Spleen (tissue), 7 donors: ENCODE measurements around the gene ACLY.

Source experiments
- POLR2A ChIP-seq, 3 donors: fragments of 450-650 bp; IDR thresholded peaks; one replicate each; pipeline ENCODE4 v1.5.1; 2017; ENCODE audit warnings: antibody characterized with exemption in 3 of 3, mild to moderate bottlenecking in 1 of 3
- POLR2AphosphoS5 ChIP-seq, 3 donors: sonication (generic); formaldehyde crosslinking; IDR thresholded peaks; one replicate each; pipeline ENCODE4 v1.5.1; 2017; ENCODE audit warnings: antibody characterized with exemption in 3 of 3
- TF ChIP-seq, protein P1 (sequence below), 11 experiments: fragments of 200-600 bp in 7 of 11; fragments of 450-650 bp in 4 of 11; sonication (generic) in 4 of 11; IDR thresholded peaks in 8 of 11; conservative IDR thresholded peaks in 3 of 11; 1 replicate in 7 of 11; 2 replicates in 4 of 11; pipeline versions ENCODE4 v1.4.0 to v1.8.0; 2016 to 2021; ENCODE audit warnings: antibody characterized with exemption in 11 of 11, inconsistent platforms in 4 of 11, mild to moderate bottlenecking in 1 of 11
- donor health status: DM: no; HTN: no; CAD: no; lungs with moderate emphysema.
- donor health status: DM: no; HTN: no; CAD: no.
- donor health status: DM: no; HTN: no; CAD: no.

DNA sequence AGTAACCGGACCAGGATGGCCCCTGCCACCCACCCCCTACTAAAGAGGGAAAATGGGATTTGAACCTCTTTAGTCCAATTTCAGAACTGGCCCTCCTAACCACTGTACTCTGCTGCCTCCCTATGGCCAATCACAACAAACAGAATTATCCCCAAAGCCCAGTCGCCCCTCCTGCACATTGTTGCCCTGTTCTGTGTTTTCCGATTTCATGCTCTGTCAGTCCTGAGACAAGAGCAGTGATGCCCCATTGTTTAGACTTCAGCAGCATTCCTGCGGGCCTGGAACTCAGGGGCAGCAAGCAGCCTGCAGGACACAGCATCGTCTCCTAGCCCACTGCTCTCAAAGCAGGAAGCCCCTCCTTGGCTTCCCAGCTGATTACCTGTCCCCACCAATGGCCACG is 33.0 kb downstream of the ACLY start:
- TF ChIP-seq, protein P1, sequence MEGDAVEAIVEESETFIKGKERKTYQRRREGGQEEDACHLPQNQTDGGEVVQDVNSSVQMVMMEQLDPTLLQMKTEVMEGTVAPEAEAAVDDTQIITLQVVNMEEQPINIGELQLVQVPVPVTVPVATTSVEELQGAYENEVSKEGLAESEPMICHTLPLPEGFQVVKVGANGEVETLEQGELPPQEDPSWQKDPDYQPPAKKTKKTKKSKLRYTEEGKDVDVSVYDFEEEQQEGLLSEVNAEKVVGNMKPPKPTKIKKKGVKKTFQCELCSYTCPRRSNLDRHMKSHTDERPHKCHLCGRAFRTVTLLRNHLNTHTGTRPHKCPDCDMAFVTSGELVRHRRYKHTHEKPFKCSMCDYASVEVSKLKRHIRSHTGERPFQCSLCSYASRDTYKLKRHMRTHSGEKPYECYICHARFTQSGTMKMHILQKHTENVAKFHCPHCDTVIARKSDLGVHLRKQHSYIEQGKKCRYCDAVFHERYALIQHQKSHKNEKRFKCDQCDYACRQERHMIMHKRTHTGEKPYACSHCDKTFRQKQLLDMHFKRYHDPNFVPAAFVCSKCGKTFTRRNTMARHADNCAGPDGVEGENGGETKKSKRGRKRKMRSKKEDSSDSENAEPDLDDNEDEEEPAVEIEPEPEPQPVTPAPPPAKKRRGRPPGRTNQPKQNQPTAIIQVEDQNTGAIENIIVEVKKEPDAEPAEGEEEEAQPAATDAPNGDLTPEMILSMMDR (IDR thresholded peaks at IDR 0.05 in 8 of 11, conservative IDR thresholded peaks at IDR 0.05 in 3 of 11): peak in 1 of 11 experiments; percentile 16
- TF ChIP-seq POLR2A (IDR thresholded peaks at IDR 0.05) (no peak), POLR2AphosphoS5 (IDR thresholded peaks at IDR 0.05) (no peak)
